Amygdala (tissue), 56 donors: Measurements from ENCODE around the gene AFF3.

Experiments used
- DNase-seq, 56 donors: peaks; one replicate each; lab custom pipeline; 2025; lab: John Stamatoyannopoulos, UW

AFF3 gene

DNA sequence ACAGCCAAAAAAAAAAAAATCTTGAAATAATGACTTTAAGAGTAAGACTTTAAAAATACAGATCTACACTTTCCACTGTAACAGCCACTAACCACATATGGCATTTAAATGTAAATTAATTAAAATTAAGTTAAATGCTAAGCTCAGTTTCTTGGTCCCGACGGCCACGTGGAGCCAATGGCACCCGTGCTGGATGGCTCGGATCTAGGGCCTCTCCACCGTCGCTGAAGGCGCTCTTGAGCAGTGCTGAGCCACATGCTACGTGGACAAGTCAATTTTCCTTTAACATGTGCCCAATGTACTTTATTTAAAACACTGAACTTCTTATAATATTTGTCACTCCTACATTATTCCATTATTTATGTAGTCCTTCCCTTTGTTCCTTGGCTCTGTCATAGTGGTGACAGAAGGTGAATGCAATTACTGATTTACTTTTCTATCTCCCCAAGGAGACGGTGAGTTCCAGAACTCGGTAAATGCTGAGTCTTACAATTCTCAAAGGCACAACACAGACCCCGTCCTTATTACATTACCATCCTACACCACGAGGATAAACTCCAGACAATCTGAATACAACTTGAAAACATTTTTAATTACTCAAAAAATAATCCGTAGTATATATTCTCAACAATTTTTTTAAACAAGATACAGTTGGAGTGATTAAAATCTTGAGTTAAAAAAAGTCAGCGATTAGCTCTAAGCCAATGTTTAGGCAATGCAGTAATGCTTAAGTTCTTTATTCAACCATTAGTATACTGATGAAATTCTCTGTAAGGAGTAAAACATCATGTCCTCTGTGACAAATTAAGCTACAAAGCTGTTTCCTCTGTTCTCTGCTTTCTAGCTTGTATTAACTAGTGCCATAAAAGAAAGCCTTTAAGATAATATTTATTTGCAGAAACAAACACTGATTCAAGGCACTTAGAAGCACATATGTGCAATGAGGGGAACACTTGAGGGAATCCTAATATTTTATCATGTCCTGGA lies 95.1 kb downstream of the AFF3 start:
- no peak for DNase-seq

DNA sequence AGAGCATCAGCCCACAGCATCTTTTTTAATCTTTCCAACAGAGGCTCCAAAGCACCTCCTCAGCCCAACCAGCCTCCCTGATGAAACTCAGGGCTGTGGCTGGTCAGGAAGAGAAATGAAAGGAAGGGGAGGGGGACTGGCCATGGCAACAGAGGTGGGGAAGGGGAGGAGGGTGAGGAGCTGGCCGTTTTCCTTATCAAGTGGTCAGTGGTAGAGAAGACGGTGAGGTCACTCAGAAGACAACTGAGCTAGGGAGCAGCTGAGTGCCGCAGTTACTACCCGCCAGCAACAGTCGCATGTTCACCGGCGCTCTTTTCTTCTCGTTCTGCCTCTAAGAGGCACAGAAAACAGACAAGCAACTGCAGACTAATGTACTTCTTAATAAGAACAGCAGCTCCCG lies 97.4 kb downstream of the AFF3 start:
- DNase-seq: no peak

DNA sequence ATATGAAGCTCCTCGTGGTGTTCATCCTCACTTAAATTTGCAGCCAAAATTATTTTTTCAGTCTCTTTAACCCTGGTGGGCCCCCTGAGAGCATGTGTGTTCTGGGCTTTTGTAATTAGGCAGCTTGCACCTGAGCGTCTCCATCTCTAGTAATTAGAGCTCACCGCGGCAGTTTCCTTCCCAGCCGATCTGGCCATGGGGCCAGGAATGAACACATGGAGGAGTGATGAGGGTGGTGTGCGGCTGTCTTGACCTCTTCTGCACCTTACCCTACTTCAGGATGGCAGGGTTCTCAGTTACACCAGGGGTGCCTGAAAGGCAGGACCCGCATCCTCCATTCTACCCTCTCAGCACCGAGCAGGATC lies 98.5 kb downstream of the AFF3 start:
- DNase-seq: no peak

DNA sequence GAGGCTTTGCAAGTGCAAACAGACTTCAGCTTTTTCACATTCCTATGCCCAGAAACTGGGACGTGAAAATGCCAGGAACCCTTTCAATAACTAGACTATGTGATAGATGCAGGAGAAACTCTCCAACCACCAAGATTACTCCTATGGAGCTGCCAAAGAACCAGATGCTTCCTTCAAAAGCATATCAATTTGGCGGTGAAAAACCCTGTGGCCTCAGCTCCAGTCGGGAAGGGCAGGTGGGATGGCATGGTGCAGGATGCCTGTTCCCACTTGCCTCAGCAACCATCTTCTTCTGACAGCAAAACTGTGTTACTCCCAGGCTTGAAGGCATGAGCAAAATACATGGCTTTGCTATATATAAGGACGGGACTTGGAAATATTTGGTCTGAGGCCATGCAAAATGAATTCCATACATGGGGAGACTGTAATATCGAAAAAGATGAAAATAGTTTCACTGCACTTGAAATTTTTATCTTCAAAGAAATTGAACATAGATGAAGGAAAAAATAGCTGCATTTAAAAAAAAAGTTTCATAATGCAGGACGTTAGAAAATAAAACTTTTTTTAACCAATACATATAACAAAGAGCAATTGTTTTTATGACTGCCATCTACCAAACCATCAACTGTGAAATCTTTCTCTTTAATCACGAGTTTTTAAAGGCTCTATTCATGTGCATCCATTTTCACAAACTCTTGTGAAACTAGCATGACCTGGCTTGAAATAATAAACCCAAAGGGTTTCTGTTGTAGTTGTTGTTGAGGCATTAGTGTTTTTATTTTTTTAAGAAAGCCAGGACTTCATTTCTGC lies 99.1 kb downstream of the AFF3 start:
- no peak for DNase-seq

- no peak for DNase-seq
Measured at GRCh38 chr2:100042562-100042961, 99.8 kb downstream of the AFF3 start.

DNA sequence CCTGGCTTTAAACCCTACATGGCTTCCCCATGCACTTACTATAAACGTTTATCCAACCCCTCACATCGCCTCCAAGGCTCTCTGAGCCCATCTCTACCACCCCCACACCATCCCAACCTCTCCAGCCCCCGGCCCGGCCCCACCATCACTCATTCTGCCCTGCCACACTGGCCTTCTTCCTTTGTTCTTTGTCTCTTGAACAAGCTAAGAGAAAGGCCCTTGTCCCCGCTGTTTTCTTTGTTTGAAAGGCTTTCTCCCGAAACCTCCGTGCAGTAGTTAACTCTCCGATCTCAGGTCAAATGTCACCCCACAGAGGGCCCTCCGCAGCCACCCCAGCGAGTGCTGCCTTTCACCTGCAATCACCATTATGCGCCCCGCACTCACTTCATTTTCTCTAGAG lies 100.4 kb downstream of the AFF3 start:
- DNase-seq: no peak

DNA sequence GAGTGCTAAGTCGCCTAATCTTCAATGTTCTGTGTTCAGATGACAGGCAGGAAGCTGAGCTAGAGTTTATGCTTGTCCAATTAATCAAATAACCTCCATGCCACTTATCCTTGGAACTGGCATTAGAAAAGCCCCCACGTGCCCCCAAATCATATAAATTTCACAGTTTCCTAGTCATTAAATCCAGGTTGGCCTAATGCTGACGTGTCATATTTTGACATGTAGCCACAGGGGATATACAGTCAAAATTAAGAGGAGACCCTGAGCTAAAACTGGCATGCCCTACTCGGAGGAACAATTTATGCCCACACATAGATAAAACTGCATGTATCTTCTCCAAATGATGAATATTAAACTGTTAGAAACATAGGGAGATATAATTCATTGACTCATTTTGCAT lies 101.0 kb downstream of the AFF3 start:
- DNase-seq: no peak

DNA sequence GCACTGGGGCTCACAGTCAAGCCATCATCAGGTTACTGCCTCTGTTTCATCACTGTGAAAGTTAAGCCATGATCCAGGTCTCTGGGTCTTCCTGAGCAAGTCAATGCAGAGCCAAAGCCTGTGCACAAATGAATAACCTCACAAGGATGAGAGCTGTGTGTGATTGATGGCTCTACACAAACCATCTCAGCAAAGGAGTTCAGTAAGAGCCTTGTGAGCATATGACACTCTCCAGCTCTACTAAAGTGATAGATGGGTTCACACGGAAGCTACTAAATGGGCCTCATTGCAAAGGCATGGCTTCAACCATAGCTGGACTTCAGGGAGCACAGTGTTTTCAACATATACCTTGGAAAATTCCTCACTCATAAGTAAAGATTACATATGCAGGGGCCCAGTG lies 101.5 kb downstream of the AFF3 start:
- DNase-seq: no peak

- no peak for DNase-seq
Measured at GRCh38 chr2:100039291-100039980, 103.0 kb downstream of the AFF3 start.

GRCh38 chr2:100038011-100038410 lies 104.4 kb downstream of the AFF3 start:
- no peak for DNase-seq

- DNase-seq: no peak
Measured at GRCh38 chr2:100036793-100037192, 105.6 kb downstream of the AFF3 start.

- no peak for DNase-seq
Measured at GRCh38 chr2:100036026-100036425, 106.4 kb downstream of the AFF3 start.

GRCh38 chr2:100034431-100034830 lies 108.0 kb downstream of the AFF3 start:
- DNase-seq: no peak

- DNase-seq: no peak
Measured at GRCh38 chr2:100033976-100034375, 108.4 kb downstream of the AFF3 start.

DNA sequence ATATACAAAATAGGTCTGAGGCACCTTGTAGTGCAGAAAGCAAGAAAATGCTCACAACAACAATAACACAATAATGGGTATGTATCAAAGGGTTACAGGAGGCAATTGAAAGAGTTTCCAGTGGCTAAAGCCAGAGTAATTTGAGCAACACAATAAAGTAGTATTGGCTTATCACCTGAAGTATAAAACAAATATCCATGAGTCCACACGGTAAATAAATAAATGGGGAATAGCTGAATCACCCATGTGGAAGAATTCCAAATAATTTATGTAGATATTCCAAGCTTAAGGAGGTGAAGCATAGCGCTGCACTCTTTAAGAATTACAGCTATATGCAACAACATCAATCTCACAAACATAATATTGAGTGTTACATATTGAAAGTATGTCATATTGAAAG lies 110.8 kb downstream of the AFF3 start:
- no peak for DNase-seq

GRCh38 chr2:100029460-100029859 lies 112.9 kb downstream of the AFF3 start:
- no peak for DNase-seq

DNA sequence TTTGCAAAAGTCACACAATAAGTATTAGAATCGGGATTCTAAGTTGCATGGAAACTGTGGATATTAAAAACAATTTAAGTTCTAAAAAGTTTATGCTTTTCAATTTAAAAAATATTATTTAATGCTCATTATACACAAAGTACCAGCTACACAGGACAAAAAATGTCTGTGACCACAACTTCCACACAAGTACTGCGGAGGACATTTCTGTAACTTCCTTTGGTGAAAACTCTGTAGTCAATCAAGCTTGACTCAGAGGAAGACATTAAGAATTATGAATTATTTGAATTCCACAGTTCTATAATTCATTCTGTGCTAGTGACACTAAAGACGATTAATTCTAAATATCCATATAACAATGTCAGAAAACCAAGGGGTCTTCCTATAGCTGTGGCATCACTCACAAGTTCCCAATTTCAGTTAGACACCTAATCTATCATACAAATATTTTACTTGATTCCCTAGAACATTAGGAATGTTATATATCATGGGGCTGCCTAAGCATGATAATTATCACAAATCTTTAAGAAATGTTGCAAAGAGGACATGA lies 120.5 kb downstream of the AFF3 start:
- no peak for DNase-seq

DNA sequence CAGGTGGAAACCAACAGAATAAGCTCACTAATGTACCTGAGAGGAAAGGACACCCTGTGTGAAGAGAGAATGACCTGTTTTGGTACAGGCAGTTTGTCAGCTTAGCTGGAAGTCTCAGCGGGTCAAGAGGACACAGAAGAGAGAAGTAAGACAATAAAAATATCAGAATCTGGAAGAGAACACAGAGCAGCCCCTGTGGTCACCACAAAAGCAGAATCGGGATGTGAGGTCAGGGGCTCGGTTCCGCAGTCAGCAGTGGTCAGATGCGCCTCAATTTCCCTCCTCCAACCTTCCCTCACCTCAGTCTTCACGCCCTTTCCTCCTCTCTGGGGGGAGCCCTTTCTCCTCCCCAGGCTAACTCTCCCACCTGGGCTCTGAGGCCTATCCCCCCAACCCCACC lies 122.9 kb downstream of the AFF3 start:
- DNase-seq: peak in 1 of 56 donors; percentile 4

GRCh38 chr2:100018341-100019193 lies 123.8 kb downstream of the AFF3 start:
- DNase-seq: no peak

GRCh38 chr2:100017633-100018032 lies 124.8 kb downstream of the AFF3 start:
- DNase-seq: no peak
